ENCODE results near the gene DNM3. TPM values are rescaled to one million over a fixed set of nuclear protein-coding genes. Genes with fewer than 3 reads are reported as not detected.

DNM3 gene
- total RNA-seq, 1 experiment from 2014 or later = 1.2 TPM

DNA sequence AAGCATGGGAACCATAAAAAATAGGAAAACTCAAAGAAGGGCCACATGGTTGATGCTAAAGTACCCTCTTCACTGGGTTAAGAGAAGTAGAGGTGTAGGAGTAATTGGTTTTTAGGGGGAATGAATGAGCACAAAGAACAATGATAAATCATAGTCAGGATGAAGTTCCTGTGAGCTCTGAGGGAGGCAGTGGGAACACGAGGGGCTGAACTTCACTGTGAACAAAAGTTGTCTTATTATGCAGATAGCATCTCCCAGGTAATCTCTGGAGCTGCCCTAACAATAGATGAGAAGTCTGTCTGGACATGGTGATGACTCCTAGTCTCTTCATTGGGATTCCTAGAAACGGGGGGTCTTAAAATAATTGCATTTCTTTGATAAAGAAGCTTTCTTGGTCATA lies 127.9 kb downstream of the DNM3 start:
- Mint-ChIP-seq H3K27ac (ENCODE audit: unreplicated experiment) (no peak overlapping the region), H3K4me1 (ENCODE audit: low read depth, unreplicated experiment) (peaks cover 16% of the 10 kb centered on the region), H3K4me3 (ENCODE audit: low read depth, unreplicated experiment) (no peak overlapping the region), H3K9me3 (ENCODE audit: low read depth, unreplicated experiment) (peaks cover 5% of the 10 kb centered on the region), H3K27me3 (ENCODE audit: unreplicated experiment) (no peaks in the 10 kb centered on the region), H3K36me3 (ENCODE audit: insufficient read depth, unreplicated experiment) (no peaks in the 10 kb centered on the region)
- TF ChIP-seq CTCF (IDR thresholded peaks at IDR 0.05; ENCODE audit: unreplicated experiment) = no peak
- no TSS peak for BruUV-seq (replicated peaks)
- intact Hi-C loops (cut with micrococcal nuclease; ENCODE audit: unreplicated experiment) = no loop called here
- no peak for DNase-seq
- CTCF ChIA-PET = interaction anchor here (0.5 kb wide), 1 partner anchor 218 kb away, joined by 3 read pairs; no protein-coding TSS in a partner anchor

DNA sequence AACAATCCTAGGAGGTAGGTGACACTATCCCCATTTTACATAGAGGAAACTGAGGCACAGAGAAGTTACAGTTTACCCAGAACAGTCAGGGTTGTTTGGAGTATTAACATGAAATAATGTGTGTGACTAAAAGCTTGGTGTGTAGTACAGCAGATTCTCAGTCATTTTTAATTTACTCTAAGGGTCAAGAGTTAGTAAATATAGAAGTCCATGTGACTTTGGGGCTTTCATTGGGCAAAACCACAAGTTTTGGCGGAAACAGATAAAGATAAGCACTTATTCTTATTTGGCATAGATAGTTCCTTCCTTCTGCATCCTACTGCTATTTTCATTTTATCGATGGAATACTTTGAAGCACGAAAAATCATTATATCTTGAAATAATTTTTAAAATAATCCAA lies 128.5 kb downstream of the DNM3 start:
- Mint-ChIP-seq H3K27ac (ENCODE audit: unreplicated experiment) (no peak overlapping the region), H3K27me3 (ENCODE audit: unreplicated experiment) (no peaks in the 10 kb centered on the region), H3K4me3 (ENCODE audit: low read depth, unreplicated experiment) (no peak overlapping the region), H3K4me1 (ENCODE audit: low read depth, unreplicated experiment) (peaks cover 16% of the 10 kb centered on the region), H3K9me3 (ENCODE audit: low read depth, unreplicated experiment) (peaks cover 5% of the 10 kb centered on the region), H3K36me3 (ENCODE audit: insufficient read depth, unreplicated experiment) (no peaks in the 10 kb centered on the region)
- no peak for TF ChIP-seq CTCF (IDR thresholded peaks at IDR 0.05; ENCODE audit: unreplicated experiment)
- DNase-seq = no peak
- intact Hi-C loops (cut with micrococcal nuclease; ENCODE audit: unreplicated experiment) = no loop called here
- BruUV-seq (replicated peaks) = no TSS peak
- CTCF ChIA-PET = no interaction called here

DNA sequence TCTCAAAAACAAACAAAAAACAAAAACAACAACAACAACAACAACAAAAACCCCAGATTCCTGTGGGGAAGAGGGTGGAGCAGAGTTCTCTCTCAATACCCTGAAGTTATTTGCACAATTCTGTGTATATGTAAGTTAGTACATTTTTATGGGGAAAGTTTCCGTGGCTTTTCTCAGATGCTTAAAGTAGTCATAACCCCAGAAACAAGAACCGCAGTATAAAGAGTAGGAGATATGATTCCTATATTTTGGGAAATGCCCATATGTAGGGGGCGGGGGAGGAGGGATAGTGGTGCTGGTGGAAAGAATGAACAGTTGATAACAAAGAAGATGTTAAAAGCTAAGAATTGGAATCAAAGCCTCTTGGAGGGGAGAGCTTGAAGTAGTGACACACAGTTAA lies 131.5 kb downstream of the DNM3 start:
- BruUV-seq (replicated peaks) = no TSS peak
- Mint-ChIP-seq H3K27ac (ENCODE audit: unreplicated experiment) (no peak overlapping the region), H3K4me1 (ENCODE audit: low read depth, unreplicated experiment) (no peaks in the 10 kb centered on the region), H3K27me3 (ENCODE audit: unreplicated experiment) (no peaks in the 10 kb centered on the region), H3K36me3 (ENCODE audit: insufficient read depth, unreplicated experiment) (no peaks in the 10 kb centered on the region), H3K9me3 (ENCODE audit: low read depth, unreplicated experiment) (no peaks in the 10 kb centered on the region), H3K4me3 (ENCODE audit: low read depth, unreplicated experiment) (no peak overlapping the region)
- CTCF ChIA-PET = no interaction called here
- intact Hi-C loops (cut with micrococcal nuclease; ENCODE audit: unreplicated experiment) = no loop called here
- DNase-seq = no peak
- TF ChIP-seq CTCF (IDR thresholded peaks at IDR 0.05; ENCODE audit: unreplicated experiment) = no peak

- H3K4me1 Mint-ChIP-seq (ENCODE audit: low read depth, unreplicated experiment) = no peaks in the 10 kb centered on the region
- H3K27ac Mint-ChIP-seq (ENCODE audit: unreplicated experiment) = no peak overlapping the region
- DNase-seq = no peak
- TF ChIP-seq CTCF (IDR thresholded peaks at IDR 0.05; ENCODE audit: unreplicated experiment) = no peak
- CTCF ChIA-PET = no interaction called here
- H3K36me3 Mint-ChIP-seq (ENCODE audit: insufficient read depth, unreplicated experiment) = no peaks in the 10 kb centered on the region
- intact Hi-C loops (cut with micrococcal nuclease; ENCODE audit: unreplicated experiment) = no loop called here
- no peaks in the 10 kb centered on the region for H3K9me3 Mint-ChIP-seq (ENCODE audit: low read depth, unreplicated experiment)
- no peak overlapping the region for H3K4me3 Mint-ChIP-seq (ENCODE audit: low read depth, unreplicated experiment)
- no peaks in the 10 kb centered on the region for H3K27me3 Mint-ChIP-seq (ENCODE audit: unreplicated experiment)
- no TSS peak for BruUV-seq (replicated peaks)
These were observed 132.1 kb downstream of the DNM3 start for GRCh38 chr1:171973421-171973820.
